HG03139 (cell line): ENCODE data around the gene CD164.

ENCODE experiments used
- ATAC-seq: cut with Tn5 transposase; IDR thresholded peaks from one replicate; pipeline ENCODE4 v1.9.1; 2021; ENCODE audit not compliant: unreplicated experiment

The CD164 gene

GRCh38 chr6:109381747-109382575 is at the start of gene CD164:
CD164 (minus strand) TSS chr6:109382467; CDS start chr6:109382378, 89 bp downstream.
- peak; percentile 50 for ATAC-seq

GRCh38 chr6:109429496-109429895 is 47.2 kb upstream of the CD164 start:
- ATAC-seq = no peak

- ATAC-seq = no peak
Measured at GRCh38 chr6:109428889-109429477, 46.7 kb upstream of the CD164 start.

GRCh38 chr6:109424946-109425345 is 42.7 kb upstream of the CD164 start:
- ATAC-seq = no peak

GRCh38 chr6:109421184-109421583 is 38.9 kb upstream of the CD164 start:
- ATAC-seq = no peak

GRCh38 chr6:109420751-109421150 is 38.5 kb upstream of the CD164 start:
- ATAC-seq = no peak

GRCh38 chr6:109417646-109418045 is 35.4 kb upstream of the CD164 start:
- ATAC-seq = no peak

GRCh38 chr6:109411034-109411433 is 28.8 kb upstream of the CD164 start:
- no peak for ATAC-seq

- ATAC-seq = no peak
Measured at GRCh38 chr6:109406196-109406595, 23.9 kb upstream of the CD164 start.

- no peak for ATAC-seq
Measured at GRCh38 chr6:109397020-109397419, 14.8 kb upstream of the CD164 start.

GRCh38 chr6:109396046-109396718 is 13.9 kb upstream of the CD164 start:
- no peak for ATAC-seq

GRCh38 chr6:109393886-109394281 is 11.6 kb upstream of the CD164 start:
- no peak for ATAC-seq

GRCh38 chr6:109393157-109393885 is 11.1 kb upstream of the CD164 start:
- no peak for ATAC-seq

GRCh38 chr6:109389650-109390274 is 7.5 kb upstream of the CD164 start:
- ATAC-seq = no peak

GRCh38 chr6:109388265-109388664 is 6.0 kb upstream of the CD164 start:
- ATAC-seq = no peak

- no peak for ATAC-seq
Measured at GRCh38 chr6:109383438-109383940, 1.2 kb upstream of the CD164 start.

- ATAC-seq = peak; percentile 58
Measured at GRCh38 chr6:109382576-109383437, 540 bp upstream of the CD164 start.

- no peak for ATAC-seq
Measured at GRCh38 chr6:109381061-109381746, 1.1 kb downstream of the CD164 start.

- no peak for ATAC-seq
Measured at GRCh38 chr6:109379711-109380110, 2.6 kb downstream of the CD164 start.
